K562 treated with DMSO at 1 percent for 24 hours (cell line): ENCODE measurements around the gene OLFML3. TPM values are rescaled to one million over a fixed set of nuclear protein-coding genes. Genes with fewer than 3 reads are reported as not detected.

Source experiments
- total RNA-seq: library from RNA; unstranded; fragments of 300-600 nt; gene quantifications from 2 replicates; pipeline ENCODE4 v1.2.3, GENCODE V29; 2022; ENCODE audit warnings: low read depth; ENCODE audit not compliant: insufficient read depth

Gene OLFML3
- total RNA-seq = not detected in 2 replicates

GRCh38 chr1:113978863-113979702 lies at the start of gene OLFML3:
Gene OLFML3 (plus strand): TSS chr1:113979474. CDS start chr1:113979517, 43 bp downstream.

Other genes starting within 250 kb of the OLFML3 start
- gene PHTF1, start 220.0 kb upstream of the OLFML3 start, total RNA-seq = 57.0 and 60.9 TPM in 2 replicates
- gene RSBN1, start 167.0 kb upstream of the OLFML3 start, total RNA-seq = 16.0 and 19.0 TPM in 2 replicates
- 1.00 and 1.0 TPM in 2 replicates for gene PTPN22, start 107.8 kb upstream of the OLFML3 start, total RNA-seq
- gene BCL2L15, start 91.9 kb upstream of the OLFML3 start, total RNA-seq = 1.2 TPM in 1 of 2 replicates, not detected in the other
- 13.4 and 19.2 TPM in 2 replicates for gene AP4B1, start 74.7 kb upstream of the OLFML3 start, total RNA-seq
- 15.7 and 17.9 TPM in 2 replicates for gene DCLRE1B, start 74.1 kb upstream of the OLFML3 start, total RNA-seq
- gene HIPK1, start 50.1 kb upstream of the OLFML3 start, total RNA-seq = 32.5 and 35.3 TPM in 2 replicates
- not detected in 2 replicates for gene SYT6, start 174.4 kb downstream of the OLFML3 start, total RNA-seq